GM18505 (cell line): Measurements from ENCODE around the gene GVQW3.

ENCODE experiments used
- ATAC-seq: cut with Tn5 transposase; IDR thresholded peaks from one replicate; pipeline ENCODE4 v1.9.1; 2021; ENCODE audit not compliant: unreplicated experiment
- POLR2A ChIP-seq: IDR thresholded peaks from 4 replicates; pipeline ENCODE4 v1.6.1; 2011; ENCODE audit warnings: borderline replicate concordance; ENCODE audit not compliant: insufficient read depth, insufficient read length; ENCODE audit errors: extremely low read depth

Gene GVQW3

GRCh38 chr11:76371170-76371569 is 10.0 kb upstream of the GVQW3 start:
- no peak for TF ChIP-seq POLR2A
- no peak for ATAC-seq

GRCh38 chr11:76376746-76377558 is 4.2 kb upstream of the GVQW3 start:
- no peak for TF ChIP-seq POLR2A
- ATAC-seq, result no peak

- TF ChIP-seq POLR2A, result no peak
- ATAC-seq, result no peak
Measured at GRCh38 chr11:76379807-76380158, 1.3 kb upstream of the GVQW3 start.

DNA sequence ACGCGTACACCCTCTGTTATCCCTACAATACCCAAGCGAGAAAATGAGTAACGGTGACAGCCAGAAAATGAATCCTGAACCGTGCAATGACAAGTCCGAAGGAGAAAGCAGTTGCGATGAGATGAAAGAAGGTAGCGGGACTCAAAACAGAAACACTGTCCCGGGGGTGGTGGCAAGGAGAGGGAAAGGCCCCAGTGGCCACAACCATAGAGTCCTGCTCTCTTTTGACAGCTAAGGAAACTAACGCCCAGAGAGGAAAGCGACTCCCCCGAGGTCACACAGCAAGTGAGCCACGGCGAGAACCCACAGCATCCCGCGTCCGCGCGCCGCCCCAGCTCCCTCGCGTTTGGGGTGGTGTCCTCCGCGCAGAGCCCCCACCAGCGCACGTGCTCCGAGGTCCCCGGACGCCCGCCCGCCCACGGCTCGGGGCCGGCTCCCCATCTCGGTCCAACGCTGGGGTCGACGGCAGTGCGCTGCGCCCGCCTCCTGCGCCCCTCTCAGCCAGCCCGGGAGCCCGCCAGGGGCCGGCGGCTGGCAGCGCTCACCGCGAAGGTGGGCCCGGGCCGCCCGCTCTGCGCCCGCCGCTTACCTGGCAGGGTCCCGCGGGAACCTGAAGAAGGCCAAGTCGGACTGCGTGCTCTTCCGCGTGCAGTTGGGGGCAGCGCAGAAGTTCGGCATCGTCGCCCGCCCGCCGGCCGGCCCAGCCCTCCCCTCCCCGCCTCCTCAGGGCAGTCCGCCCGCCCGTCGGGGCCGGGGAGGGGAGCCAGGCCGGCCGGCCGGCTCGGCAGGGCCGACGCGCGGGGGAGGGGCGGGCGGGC is 755 bp upstream of the GVQW3 start:
- peak; percentile 26 for ATAC-seq
- TF ChIP-seq POLR2A, result no peak

- no peak for ATAC-seq
- TF ChIP-seq POLR2A, result no peak
Measured at GRCh38 chr11:76382209-76382608, 1.1 kb downstream of the GVQW3 start.

DNA sequence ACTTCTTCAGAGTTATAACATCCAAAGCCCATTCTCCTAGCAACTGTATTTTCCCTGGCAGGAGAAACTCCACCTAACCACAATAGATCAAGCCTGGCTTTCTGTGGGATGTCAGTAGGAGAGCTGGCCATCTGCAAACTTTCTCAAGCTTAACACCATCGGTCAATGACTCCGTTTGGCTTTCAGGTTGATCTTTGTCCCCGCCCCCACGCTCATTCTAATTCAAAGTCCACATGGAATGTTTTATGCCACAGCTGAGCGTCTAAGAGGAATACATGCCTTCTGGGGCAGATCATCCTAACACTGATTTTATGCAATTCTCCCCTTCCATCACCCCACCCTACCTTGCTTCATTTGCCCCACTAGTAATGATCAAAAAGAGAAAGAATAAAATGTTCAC is 4.8 kb downstream of the GVQW3 start:
- ATAC-seq, result no peak
- TF ChIP-seq POLR2A, result no peak

- no peak for TF ChIP-seq POLR2A
- no peak for ATAC-seq
Measured at GRCh38 chr11:76388408-76388807, 7.3 kb downstream of the GVQW3 start.

- ATAC-seq, result no peak
- TF ChIP-seq POLR2A, result no peak
Measured at GRCh38 chr11:76391021-76391420, 9.9 kb downstream of the GVQW3 start.

GRCh38 chr11:76391811-76392475 is 10.8 kb downstream of the GVQW3 start:
- TF ChIP-seq POLR2A, result no peak
- ATAC-seq, result no peak

GRCh38 chr11:76392870-76393269 is 11.7 kb downstream of the GVQW3 start:
- TF ChIP-seq POLR2A, result no peak

DNA sequence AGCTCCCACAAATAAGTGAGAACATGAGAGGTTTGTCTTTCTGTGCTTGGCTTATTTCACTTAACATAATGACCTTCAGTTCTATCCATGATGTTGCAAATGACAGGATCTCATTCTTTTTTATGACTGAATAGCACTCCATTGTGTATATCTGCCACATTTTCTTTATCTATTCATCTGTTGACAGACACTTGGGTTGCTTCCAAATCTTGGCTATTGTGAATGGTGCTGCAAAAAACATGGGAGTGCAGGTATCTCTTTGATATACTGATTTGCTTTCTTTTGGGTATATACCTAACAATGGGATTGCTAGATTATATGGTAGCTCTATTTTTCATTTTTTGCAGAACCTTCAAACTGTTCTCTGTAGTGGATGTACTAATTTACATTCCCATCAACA is 13.3 kb downstream of the GVQW3 start:
- no peak for TF ChIP-seq POLR2A
- no peak for ATAC-seq

More at GRCh38 chr11:76392870-76393269, 11.7 kb downstream of the GVQW3 start:
- ATAC-seq, result no peak

- TF ChIP-seq POLR2A, result no peak
- ATAC-seq, result no peak
Measured at GRCh38 chr11:76395296-76395695, 14.2 kb downstream of the GVQW3 start.

DNA sequence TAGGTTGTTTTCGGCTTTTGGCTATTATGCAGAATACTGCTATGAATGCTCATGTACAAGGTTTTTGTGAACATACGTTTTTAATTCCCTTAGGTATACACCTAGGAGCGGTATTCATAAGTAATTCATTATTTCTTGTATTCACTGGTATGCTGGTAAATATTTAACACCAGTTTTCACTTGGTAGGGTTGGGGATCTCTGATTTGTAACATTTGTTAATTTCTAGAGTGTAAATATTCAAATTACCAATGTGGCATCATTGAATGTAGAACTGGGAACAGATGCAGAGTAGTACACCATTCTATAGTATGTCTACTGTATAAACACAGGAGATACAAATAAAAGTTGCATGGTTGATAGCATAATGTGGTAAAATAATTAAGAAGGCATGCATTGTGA is 16.3 kb downstream of the GVQW3 start:
- no peak for TF ChIP-seq POLR2A
- no peak for ATAC-seq
